NCI-H2107 treated with DMSO at 0.1 percent for 48 hours (cell line): ENCODE measurements around the gene BRD7.
"Not testable (repeated sequence)": the region's sequence is repeated elsewhere in the genome, so short reads cannot be mapped to it uniquely, and the experiment has no call there.

Source experiments
- DNase-seq: peaks from one replicate; lab custom pipeline; 2025; ENCODE audit not compliant: unreplicated experiment; lab: John Stamatoyannopoulos, UW

Gene BRD7

GRCh38 chr16:50360033-50360778 lies 8.6 kb downstream of the BRD7 start:
- no peak for DNase-seq

- DNase-seq, result no peak
Measured at GRCh38 chr16:50359626-50360025, 9.2 kb downstream of the BRD7 start.

GRCh38 chr16:50354629-50355456 lies 13.9 kb downstream of the BRD7 start:
- DNase-seq, result no peak

- no peak for DNase-seq
Measured at GRCh38 chr16:50354082-50354481, 14.7 kb downstream of the BRD7 start.

- no peak for DNase-seq
Measured at GRCh38 chr16:50351952-50352351, 16.8 kb downstream of the BRD7 start.

GRCh38 chr16:50351116-50351515 lies 17.7 kb downstream of the BRD7 start:
- no peak for DNase-seq

- not testable (repeated sequence) for DNase-seq
Measured at GRCh38 chr16:50345210-50345609, 23.6 kb downstream of the BRD7 start.

- DNase-seq, result not testable (repeated sequence)
Measured at GRCh38 chr16:50343566-50343965, 25.2 kb downstream of the BRD7 start.

GRCh38 chr16:50340578-50340977 lies 28.2 kb downstream of the BRD7 start:
- no peak for DNase-seq

- DNase-seq, result no peak
Measured at GRCh38 chr16:50338371-50339231, 30.2 kb downstream of the BRD7 start.

GRCh38 chr16:50336884-50337283 lies 31.9 kb downstream of the BRD7 start:
- no peak for DNase-seq

GRCh38 chr16:50335196-50335958 lies 33.4 kb downstream of the BRD7 start:
- DNase-seq, result no peak

- no peak for DNase-seq
Measured at GRCh38 chr16:50334106-50334975, 34.4 kb downstream of the BRD7 start.

- no peak for DNase-seq
Measured at GRCh38 chr16:50332599-50332998, 36.2 kb downstream of the BRD7 start.

GRCh38 chr16:50331570-50331969 lies 37.2 kb downstream of the BRD7 start:
- no peak for DNase-seq

GRCh38 chr16:50329446-50330189 lies 39.2 kb downstream of the BRD7 start:
- no peak for DNase-seq

GRCh38 chr16:50326835-50327465 lies 41.8 kb downstream of the BRD7 start:
- no peak for DNase-seq

- no peak for DNase-seq
Measured at GRCh38 chr16:50326264-50326663, 42.5 kb downstream of the BRD7 start.

- no peak for DNase-seq
Measured at GRCh38 chr16:50324345-50324744, 44.4 kb downstream of the BRD7 start.
